Gastroesophageal sphincter (tissue), 3 donors: ENCODE results near the gene C1orf21.

Source experiments
- POLR2A ChIP-seq, 2 donors: fragments of 450-650 bp; IDR thresholded peaks; one replicate each; pipeline ENCODE4 v1.6.1; 2017; ENCODE audit warnings: antibody characterized with exemption in 2 of 2, mild to moderate bottlenecking in 2 of 2, moderate library complexity in 1 of 2
- TF ChIP-seq, protein P1 (sequence below), 4 experiments: fragments of 200-600 bp in 2 of 4; fragments of 450-650 bp in 2 of 4; sonication (generic) in 1 of 4; IDR thresholded peaks; one replicate each; pipeline ENCODE4 v1.5.1; 2017 to 2019; ENCODE audit warnings: antibody characterized with exemption in 4 of 4, mild to moderate bottlenecking in 2 of 4, moderate library complexity in 2 of 4

DNA sequence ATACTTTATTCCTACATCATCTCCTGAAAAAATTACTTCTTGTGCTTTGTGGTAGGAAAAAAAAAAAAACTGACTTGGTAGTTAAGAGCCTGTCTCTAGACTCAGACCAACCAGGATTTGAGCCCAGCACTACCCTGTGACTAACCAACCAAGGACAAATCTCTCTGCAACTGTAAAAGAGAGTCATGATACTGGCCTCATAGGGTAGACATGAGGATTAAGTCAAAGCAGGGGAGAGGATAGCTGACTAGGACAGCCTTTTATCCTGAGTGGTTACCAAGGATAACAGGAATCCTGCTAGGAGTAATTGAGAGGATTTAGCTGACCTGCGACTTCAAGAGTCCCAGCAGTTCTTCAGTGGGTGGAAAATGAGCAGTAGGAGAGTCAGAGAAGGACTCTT, 112.8 kb downstream of the C1orf21 start:
- TF ChIP-seq, protein P1, sequence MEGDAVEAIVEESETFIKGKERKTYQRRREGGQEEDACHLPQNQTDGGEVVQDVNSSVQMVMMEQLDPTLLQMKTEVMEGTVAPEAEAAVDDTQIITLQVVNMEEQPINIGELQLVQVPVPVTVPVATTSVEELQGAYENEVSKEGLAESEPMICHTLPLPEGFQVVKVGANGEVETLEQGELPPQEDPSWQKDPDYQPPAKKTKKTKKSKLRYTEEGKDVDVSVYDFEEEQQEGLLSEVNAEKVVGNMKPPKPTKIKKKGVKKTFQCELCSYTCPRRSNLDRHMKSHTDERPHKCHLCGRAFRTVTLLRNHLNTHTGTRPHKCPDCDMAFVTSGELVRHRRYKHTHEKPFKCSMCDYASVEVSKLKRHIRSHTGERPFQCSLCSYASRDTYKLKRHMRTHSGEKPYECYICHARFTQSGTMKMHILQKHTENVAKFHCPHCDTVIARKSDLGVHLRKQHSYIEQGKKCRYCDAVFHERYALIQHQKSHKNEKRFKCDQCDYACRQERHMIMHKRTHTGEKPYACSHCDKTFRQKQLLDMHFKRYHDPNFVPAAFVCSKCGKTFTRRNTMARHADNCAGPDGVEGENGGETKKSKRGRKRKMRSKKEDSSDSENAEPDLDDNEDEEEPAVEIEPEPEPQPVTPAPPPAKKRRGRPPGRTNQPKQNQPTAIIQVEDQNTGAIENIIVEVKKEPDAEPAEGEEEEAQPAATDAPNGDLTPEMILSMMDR (IDR thresholded peaks at IDR 0.05) = no peak
- TF ChIP-seq POLR2A (IDR thresholded peaks at IDR 0.05) = no peak
